Measurements from ENCODE around the gene RNF212B. TPM values are rescaled to one million over a fixed set of nuclear protein-coding genes. Genes with fewer than 3 reads are reported as not detected.
"Not testable (repeated sequence)": the region's sequence is repeated elsewhere in the genome, so short reads cannot be mapped to it uniquely, and the experiment has no call there.

The RNF212B gene
- total and polyA plus RNA-seq, 2 donors (not counting 1 experiment from before 2014, with no cell fraction given), result not detected

GRCh38 chr14:23215421-23215820 is 22.3 kb upstream of the RNF212B start:
- H4K20me1 ChIP-seq (ENCODE audit: control insufficient read depth, extremely low read depth, insufficient read depth, low read length), result no peaks in the 10 kb centered on the region
- H3K4me2 ChIP-seq (ENCODE audit: extremely low read depth, insufficient read depth, low read length), result no peak overlapping the region
- no peak overlapping the region for H3K27ac ChIP-seq (ENCODE audit: insufficient read depth, low read length)
- peaks cover 2% of the 10 kb centered on the region for H3K27me3 ChIP-seq (ENCODE audit: control insufficient read depth, insufficient read depth, low read length)
- TF ChIP-seq EZH2 (IDR thresholded peaks at IDR 0.05; ENCODE audit: low read length, missing control alignments) (no peak), CTCF (conservative IDR thresholded peaks at IDR 0.05 in 1 of 2, IDR thresholded peaks at IDR 0.05 in 1 of 2; ENCODE audit: low read depth in 1 of 2, low read length in 2 of 2) (no peak)
- DNase-seq (ENCODE audit: low read depth in 2 of 2), result no peak
- H2AFZ ChIP-seq (ENCODE audit: low read length), result no peak overlapping the region
- H3K4me1 ChIP-seq (ENCODE audit: control insufficient read depth, extremely low read depth, insufficient read depth, low read length), result no peaks in the 10 kb centered on the region
- no peaks in the 10 kb centered on the region for H3K9me3 ChIP-seq (ENCODE audit: control insufficient read depth, insufficient read depth, low read depth, low read length)
- H3K79me2 ChIP-seq (ENCODE audit: control insufficient read depth, insufficient read depth, low read length), result no peaks in the 10 kb centered on the region
- no peak overlapping the region for H3K9ac ChIP-seq (ENCODE audit: insufficient read depth, low read length)
- no peak overlapping the region for H3K4me3 ChIP-seq (replicated peaks in 1 of 4; ENCODE audit: control extremely low read depth in 1 of 4, insufficient read depth in 1 of 4, low read depth in 3 of 4, low read length in 4 of 4)
- H3K36me3 ChIP-seq (ENCODE audit: control insufficient read depth, insufficient read depth, low read length), result no peaks in the 10 kb centered on the region

GRCh38 chr14:23217032-23218020 is 20.4 kb upstream of the RNF212B start:
- H3K9me3 ChIP-seq (ENCODE audit: control insufficient read depth, insufficient read depth, low read depth, low read length), result no peaks in the 10 kb centered on the region
- no peak overlapping the region for H3K27ac ChIP-seq (ENCODE audit: insufficient read depth, low read length)
- no peak for DNase-seq (ENCODE audit: low read depth in 2 of 2)
- no peaks in the 10 kb centered on the region for H3K36me3 ChIP-seq (ENCODE audit: control insufficient read depth, insufficient read depth, low read length)
- peaks cover 2% of the 10 kb centered on the region for H3K27me3 ChIP-seq (ENCODE audit: control insufficient read depth, insufficient read depth, low read length)
- no peak overlapping the region for H3K4me3 ChIP-seq (replicated peaks in 1 of 4; ENCODE audit: control extremely low read depth in 1 of 4, insufficient read depth in 1 of 4, low read depth in 3 of 4, low read length in 4 of 4)
- TF ChIP-seq EZH2 (IDR thresholded peaks at IDR 0.05; ENCODE audit: low read length, missing control alignments) (no peak), CTCF (conservative IDR thresholded peaks at IDR 0.05 in 1 of 2, IDR thresholded peaks at IDR 0.05 in 1 of 2; ENCODE audit: low read depth in 1 of 2, low read length in 2 of 2) (no peak)
- no peak overlapping the region for H3K9ac ChIP-seq (ENCODE audit: insufficient read depth, low read length)
- H3K4me2 ChIP-seq (ENCODE audit: extremely low read depth, insufficient read depth, low read length), result no peak overlapping the region
- H2AFZ ChIP-seq (ENCODE audit: low read length), result no peak overlapping the region
- H4K20me1 ChIP-seq (ENCODE audit: control insufficient read depth, extremely low read depth, insufficient read depth, low read length), result no peaks in the 10 kb centered on the region
- no peaks in the 10 kb centered on the region for H3K4me1 ChIP-seq (ENCODE audit: control insufficient read depth, extremely low read depth, insufficient read depth, low read length)
- no peaks in the 10 kb centered on the region for H3K79me2 ChIP-seq (ENCODE audit: control insufficient read depth, insufficient read depth, low read length)

- TF ChIP-seq CTCF (conservative IDR thresholded peaks at IDR 0.05 in 1 of 2, IDR thresholded peaks at IDR 0.05 in 1 of 2; ENCODE audit: low read depth in 1 of 2, low read length in 2 of 2), result no peak
- TF ChIP-seq EZH2 (IDR thresholded peaks at IDR 0.05; ENCODE audit: low read length, missing control alignments), result no peak
- Histone ChIP-seq H3K27ac (ENCODE audit: insufficient read depth, low read length) (no peak overlapping the region), H3K4me2 (ENCODE audit: extremely low read depth, insufficient read depth, low read length) (no peak overlapping the region), H3K27me3 (ENCODE audit: control insufficient read depth, insufficient read depth, low read length) (no peaks in the 10 kb centered on the region), H3K9ac (ENCODE audit: insufficient read depth, low read length) (no peak overlapping the region), H4K20me1 (ENCODE audit: control insufficient read depth, extremely low read depth, insufficient read depth, low read length) (no peaks in the 10 kb centered on the region), H3K4me1 (ENCODE audit: control insufficient read depth, extremely low read depth, insufficient read depth, low read length) (no peaks in the 10 kb centered on the region), H3K36me3 (ENCODE audit: control insufficient read depth, insufficient read depth, low read length) (no peaks in the 10 kb centered on the region), H3K9me3 (ENCODE audit: control insufficient read depth, insufficient read depth, low read depth, low read length) (no peaks in the 10 kb centered on the region), H3K79me2 (ENCODE audit: control insufficient read depth, insufficient read depth, low read length) (no peaks in the 10 kb centered on the region), H3K4me3 (replicated peaks in 1 of 4; ENCODE audit: control extremely low read depth in 1 of 4, insufficient read depth in 1 of 4, low read depth in 3 of 4, low read length in 4 of 4) (no peak overlapping the region), H2AFZ (ENCODE audit: low read length) (no peak overlapping the region)
- no peak for DNase-seq (ENCODE audit: low read depth in 2 of 2)
Measured at GRCh38 chr14:23219075-23219474, 18.7 kb upstream of the RNF212B start.

GRCh38 chr14:23224958-23225357 is 12.8 kb upstream of the RNF212B start:
- H3K79me2 ChIP-seq (ENCODE audit: control insufficient read depth, insufficient read depth, low read length); H3K4me3 ChIP-seq (replicated peaks in 1 of 4; ENCODE audit: control extremely low read depth in 1 of 4, insufficient read depth in 1 of 4, low read depth in 3 of 4, low read length in 4 of 4); DNase-seq (ENCODE audit: low read depth in 2 of 2); H3K27ac ChIP-seq (ENCODE audit: insufficient read depth, low read length); H3K9ac ChIP-seq (ENCODE audit: insufficient read depth, low read length); H3K4me1 ChIP-seq (ENCODE audit: control insufficient read depth, extremely low read depth, insufficient read depth, low read length); H2AFZ ChIP-seq (ENCODE audit: low read length); H3K27me3 ChIP-seq (ENCODE audit: control insufficient read depth, insufficient read depth, low read length); H3K4me2 ChIP-seq (ENCODE audit: extremely low read depth, insufficient read depth, low read length); H3K9me3 ChIP-seq (ENCODE audit: control insufficient read depth, insufficient read depth, low read depth, low read length); H3K36me3 ChIP-seq (ENCODE audit: control insufficient read depth, insufficient read depth, low read length); H4K20me1 ChIP-seq (ENCODE audit: control insufficient read depth, extremely low read depth, insufficient read depth, low read length): not testable (repeated sequence)

All from fibroblast of lung (primary cell).